ENCODE data around the gene ARL3.

Gene ARL3

DNA sequence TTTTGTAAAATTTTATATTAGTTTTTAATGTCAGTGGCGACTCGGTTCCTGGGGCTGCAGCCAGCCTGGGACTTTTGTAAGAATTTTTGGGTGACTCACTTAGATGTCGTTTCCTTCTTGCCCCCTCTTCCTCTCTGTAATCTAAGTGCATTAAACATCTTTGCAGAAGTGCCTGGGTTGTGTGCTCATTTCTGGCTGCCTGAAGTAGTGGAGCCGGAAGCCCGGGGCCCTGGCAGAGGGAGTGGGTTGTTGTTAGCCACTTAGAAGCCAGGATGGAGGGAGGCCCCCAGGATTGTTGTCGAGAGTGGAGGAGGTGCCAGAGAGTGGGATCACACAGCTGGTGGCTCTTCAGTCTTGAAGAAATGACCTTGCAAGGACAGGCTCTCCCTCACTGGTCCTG is 80.9 kb downstream of the ARL3 start:
- DNase-seq = no peak

DNA sequence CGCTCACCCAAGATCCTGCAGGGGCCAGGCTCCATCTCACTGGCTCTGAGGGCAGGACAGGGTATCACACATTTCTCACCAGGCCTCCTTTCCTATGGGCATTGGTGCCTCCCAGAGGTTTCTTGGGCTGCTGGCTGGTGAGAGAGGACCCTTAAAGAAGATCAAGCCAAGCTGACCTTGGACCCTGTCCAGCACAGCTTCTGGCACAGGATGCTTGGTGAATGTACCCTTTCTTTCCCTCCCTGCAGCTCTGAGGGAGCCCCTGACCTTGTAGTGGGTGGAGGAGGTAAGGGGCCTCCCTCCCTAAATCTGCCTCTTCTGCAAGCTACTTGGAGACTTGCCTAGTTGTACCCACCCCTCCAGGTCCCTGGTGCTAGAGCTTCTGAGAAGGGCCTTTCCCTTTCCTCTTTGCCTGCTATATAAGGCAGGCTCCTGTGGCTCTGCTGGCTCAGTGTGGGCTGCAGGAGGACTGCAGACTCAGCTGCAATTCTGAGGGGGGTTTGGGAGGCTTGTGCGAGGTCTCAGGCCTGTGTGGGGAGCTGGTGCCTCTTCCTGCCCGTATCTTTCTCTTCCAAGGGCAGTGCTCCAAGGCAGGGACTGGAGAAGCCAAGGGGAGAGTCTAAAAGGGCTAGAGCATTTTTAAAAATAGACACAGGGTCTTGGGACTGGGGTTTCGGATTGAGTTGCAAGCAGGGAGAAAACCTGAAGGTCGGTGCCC is 81.6 kb downstream of the ARL3 start:
- no peak for DNase-seq

DNA sequence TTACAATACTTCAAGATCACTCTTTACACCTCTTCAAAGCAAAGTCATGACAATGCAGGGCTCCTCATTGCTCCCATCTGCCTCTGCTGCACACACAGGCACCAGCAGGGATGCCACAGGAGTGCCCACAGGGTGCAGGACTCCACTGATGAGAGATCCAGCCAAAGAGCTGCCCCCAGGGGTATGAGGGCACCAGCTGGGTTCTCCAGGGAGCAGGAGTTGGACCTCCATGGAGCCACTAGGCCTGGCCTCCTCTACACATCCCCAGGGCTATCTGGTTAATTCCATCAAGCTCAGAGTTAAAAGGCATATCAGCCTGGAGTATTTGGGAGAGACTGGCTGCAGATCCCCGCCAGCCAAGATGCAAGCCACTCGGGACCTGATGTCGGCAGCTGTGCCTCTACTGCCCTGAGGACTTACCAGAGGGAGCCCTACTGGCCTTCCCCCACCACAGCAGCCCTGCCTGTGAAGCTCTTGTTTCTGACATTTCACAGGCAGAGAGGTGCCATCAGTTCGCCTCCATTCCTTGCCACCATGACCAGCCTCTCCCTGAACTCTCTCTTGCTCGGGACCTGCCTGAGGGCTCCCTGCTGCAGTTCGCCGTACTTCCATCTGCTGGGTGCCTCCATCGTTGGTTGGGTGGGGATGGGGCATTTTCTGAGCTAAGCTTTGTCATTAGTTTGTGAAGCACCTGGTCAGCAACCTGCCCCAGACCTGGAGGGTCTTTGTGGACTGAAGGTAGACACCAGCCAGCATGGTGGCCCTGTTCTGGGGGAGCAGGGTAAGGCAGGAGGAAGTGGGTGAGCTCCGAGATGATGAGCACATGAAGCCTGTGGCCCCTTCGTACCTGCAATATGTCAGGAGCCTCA is 82.4 kb downstream of the ARL3 start:
- no peak for DNase-seq

DNA sequence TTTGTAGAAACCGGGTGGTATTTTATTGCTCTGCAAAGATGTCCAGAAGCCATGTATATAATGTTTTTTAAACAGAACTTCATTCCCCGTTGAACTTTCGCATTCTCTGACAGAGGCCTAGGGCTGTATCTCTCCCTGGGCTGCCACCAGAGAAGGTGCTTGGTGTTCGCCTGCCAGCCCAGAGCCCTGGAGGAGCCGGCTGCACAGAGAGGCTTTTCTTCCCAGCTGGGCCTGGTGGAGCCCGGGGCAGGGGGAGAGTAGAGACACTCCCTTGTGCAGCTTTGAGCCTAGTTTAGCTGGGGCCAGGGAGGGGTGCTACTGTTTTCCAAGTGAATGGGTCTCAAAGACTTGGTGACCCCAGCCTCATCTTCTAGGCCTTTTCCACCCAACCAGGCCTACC is 83.5 kb downstream of the ARL3 start:
- no peak for DNase-seq

DNA sequence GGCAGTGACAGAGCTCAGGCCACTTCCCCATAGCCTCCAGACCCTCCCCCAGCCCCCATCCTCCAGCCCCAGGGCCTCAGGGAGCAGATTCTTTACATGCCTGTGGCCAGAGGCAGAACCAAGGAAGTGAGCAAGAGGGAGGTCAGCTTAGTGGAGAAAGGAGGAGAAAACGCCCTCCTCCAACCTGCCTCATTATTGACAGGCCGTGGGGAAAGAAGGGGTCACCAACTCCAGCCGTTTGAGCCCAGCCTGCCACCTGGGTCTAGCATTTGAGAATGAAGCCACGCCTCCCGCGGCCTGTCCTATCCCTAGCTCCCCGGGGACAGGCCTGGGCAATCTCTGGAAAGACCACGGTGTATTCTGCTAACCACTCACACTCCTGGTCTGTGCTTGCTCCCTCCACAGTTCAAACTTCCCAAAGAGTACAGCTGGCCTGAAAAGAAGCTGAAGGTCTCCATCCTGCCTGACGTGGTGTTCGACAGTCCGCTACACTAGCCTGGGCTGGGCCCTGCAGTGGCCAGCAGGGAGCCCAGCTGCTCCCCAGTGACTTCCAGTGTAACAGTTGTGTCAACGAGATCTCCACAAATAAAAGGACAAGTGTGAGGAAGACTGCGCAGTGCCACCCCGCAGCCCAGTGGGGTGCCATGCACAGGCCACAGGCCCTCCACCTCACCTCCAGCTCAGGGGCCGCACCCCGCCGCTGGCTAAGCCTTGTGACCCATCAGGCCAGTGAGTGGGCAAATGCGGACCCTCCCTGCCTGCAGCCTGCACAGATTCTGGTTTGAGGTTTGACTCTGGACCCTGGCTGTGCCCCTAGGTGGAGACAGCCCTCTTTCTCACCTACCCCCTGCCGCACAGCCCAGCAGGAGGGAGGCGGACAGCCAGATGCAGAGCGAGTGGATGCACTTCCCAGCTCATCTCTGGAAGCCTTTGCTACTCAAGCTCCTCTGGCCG is 84.3 kb downstream of the ARL3 start:
- no peak for DNase-seq

DNA sequence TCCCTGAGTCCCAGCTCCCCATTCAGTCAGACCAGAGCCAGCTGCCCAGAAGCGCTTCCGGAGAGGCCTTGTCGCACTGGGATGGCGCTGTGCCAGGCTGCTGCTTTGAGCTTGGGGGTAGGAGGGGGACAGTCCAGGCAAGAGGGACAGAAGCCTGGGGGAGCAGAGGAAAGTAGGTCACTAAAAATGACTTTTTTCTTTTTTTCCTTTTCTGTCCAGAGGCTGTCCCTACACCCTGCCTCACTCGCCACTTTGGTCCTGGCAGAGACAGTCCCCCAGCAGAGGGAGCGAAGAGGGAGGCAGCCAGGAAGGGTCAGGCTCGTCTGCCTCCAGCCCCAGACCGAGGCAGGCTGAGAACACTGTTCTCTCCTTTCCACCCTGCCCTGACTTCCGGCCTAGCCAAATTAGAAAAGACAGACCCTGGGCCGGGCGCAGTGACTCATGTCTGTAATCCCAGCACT is 85.7 kb downstream of the ARL3 start:
- DNase-seq = peak; percentile 33

- no peak for DNase-seq
These were observed 86.4 kb downstream of the ARL3 start for GRCh38 chr10:102627736-102628293.

DNA sequence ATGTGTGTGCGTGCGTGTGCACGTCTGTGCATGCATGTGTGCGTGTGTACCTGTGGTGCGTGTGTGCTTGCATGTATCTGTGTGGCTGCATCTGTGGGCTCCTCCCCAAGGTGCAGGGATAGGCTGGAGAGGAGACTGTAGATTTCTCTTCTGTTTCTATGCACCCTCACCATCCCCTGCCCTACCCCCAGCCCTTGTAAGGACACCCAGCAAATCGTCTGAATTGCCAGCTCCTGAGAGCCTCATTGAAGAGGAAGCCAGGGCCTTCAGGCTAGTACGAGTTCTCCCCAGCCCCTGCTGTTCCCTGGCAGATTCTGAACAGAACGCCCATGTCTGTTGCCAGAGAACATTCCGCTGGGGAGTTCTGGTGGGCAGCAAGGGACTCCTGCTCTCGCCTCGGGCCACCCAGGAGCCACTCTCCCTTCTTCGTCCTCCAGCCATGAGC is 86.9 kb downstream of the ARL3 start:
- no peak for DNase-seq

DNA sequence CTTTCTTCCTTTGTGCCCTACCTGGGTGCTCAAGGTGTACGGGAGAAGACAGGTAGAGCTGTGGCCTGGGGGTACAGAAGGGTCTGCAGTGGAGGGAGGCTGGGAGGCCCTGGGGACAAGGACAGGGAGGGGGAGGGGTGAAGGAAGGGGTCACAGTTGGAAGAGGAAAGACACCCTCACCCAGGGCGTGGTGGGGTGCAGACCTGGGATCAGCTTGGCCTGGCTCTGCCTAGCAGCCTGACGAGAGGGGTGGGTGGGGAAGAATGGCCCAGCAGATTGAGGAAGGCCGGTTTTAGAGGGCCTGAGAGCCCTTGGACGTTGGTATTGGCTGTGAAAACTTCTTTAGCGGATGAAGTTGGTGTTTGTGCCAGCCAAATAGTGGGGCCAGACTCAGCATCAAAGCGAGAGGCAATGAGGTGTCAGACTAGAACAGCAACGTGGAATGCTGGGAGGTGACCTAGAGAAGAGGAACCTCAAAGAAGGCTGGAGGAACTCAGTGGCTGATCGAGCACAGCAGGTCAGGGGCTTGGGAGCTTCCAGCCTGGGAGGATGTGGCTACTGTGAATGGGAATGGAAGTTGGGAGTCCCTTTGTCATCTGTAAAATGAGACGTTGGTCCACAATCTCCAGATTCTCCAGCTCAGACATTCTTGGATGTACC is 88.0 kb downstream of the ARL3 start:
- no peak for DNase-seq

DNA sequence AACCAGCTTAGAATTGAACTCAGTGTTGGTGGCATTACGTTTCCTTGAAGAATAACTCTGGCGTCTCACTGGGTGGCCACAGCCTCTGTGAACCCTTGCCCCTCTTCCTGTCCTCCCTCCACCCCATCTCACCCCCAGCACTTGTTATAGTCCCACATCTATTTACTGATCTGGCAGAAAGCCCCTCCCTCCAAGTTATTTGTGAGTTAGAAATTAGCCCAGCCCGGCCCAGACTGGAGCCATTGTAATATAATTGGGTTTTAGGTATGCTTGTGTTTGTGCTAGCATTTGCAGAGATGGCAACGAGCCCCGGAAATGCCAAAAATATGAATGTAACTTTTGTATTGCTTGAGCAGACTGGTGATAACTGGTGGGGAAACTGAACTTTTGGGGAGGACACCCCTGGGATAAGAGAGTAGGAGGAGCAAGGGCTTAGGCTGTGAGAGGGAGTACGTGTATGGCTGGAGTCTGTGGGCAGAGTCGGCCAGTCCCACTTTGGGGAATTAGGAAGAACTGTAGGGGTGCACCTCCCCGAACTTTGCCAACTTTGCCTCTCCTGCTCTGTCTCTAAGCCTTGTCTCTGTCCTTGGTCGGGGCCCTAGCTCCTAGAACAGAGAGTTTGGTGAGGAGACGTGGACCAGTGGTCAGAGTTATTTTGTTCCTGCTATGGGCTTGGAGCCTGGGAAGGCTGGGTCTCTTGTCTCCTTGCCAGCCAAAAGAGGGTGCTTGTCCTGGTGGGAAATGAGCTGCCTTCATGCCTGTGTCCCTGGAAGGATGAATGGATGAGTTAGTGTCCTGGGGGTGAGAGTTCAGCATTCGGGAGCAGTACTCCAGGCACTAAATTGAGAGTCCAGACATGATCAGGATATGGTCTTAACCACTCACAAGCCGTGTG is 89.2 kb downstream of the ARL3 start:
- no peak for DNase-seq

GRCh38 chr10:102624094-102624493 is 90.1 kb downstream of the ARL3 start:
- no peak for DNase-seq
